K562 (cell line): ENCODE results near the gene ITPR1. TPM values are rescaled to one million over a fixed set of nuclear protein-coding genes. Genes with fewer than 3 reads are reported as not detected.

Experiments used
- BDP1 ChIP-seq: IDR thresholded peaks from 3 replicates; pipeline ENCODE4 v1.6.1; 2011; ENCODE audit not compliant: insufficient read length, insufficient read depth
- CEBPG ChIP-seq, 3 experiments: fragments of 200-800 bp in 1 of 3; sonication (Bioruptor generic) in 1 of 3; sonication (generic) in 1 of 3; formaldehyde crosslinking in 1 of 3; IDR thresholded peaks in 2 of 3; conservative IDR thresholded peaks in 1 of 3; 2 replicates each; pipeline versions ENCODE4 v1.6.1 to v1.8.0; 2016 to 2022; ENCODE audit warnings: missing compliant biosample characterization in 2 of 3, missing genetic modification characterization in 2 of 3, mild to moderate bottlenecking in 1 of 3, missing genetic modification reagents in 1 of 3
- FOXK1 ChIP-seq: sonication (generic); formaldehyde crosslinking; IDR thresholded peaks from 2 replicates; pipeline ENCODE4 v1.8.0; 2022; ENCODE audit warnings: missing genetic modification reagents, mild to moderate bottlenecking, borderline replicate concordance
- HMBOX1 ChIP-seq: sonication (generic); IDR thresholded peaks from 2 replicates; pipeline ENCODE4 v1.6.1; 2016
- HNRNPH1 ChIP-seq: fragments of 200-400 bp; formaldehyde crosslinking; optimal IDR thresholded peaks from 2 replicates; pipeline ENCODE3; 2017; ENCODE audit warnings: low read depth, mild to moderate bottlenecking, low read length, moderate library complexity
- HNRNPK ChIP-seq: fragments of 200-400 bp; formaldehyde crosslinking; IDR thresholded peaks from one replicate; pipeline ENCODE4 v1.6.1; 2018; ENCODE audit warnings: mild to moderate bottlenecking, low read depth, low read length; ENCODE audit not compliant: poor library complexity, severe bottlenecking
- KDM1A ChIP-seq, 2 experiments: fragments of 450-650 bp; IDR thresholded peaks; 2 replicates each; pipeline ENCODE4 v1.6.1; 2016; ENCODE audit warnings: mild to moderate bottlenecking in 2 of 2
- KHSRP ChIP-seq: fragments of 450-650 bp; IDR thresholded peaks from 2 replicates; pipeline ENCODE4 v1.6.1; 2017
- KLF1 ChIP-seq: fragments of 450-650 bp; IDR thresholded peaks from 2 replicates; pipeline ENCODE4 v1.6.1; 2016; ENCODE audit warnings: missing genetic modification characterization, missing compliant biosample characterization
- MAFG ChIP-seq: fragments of 450-650 bp; conservative IDR thresholded peaks from 2 replicates; pipeline ENCODE4 v1.6.1; 2016; ENCODE audit warnings: missing genetic modification characterization, missing compliant biosample characterization
- NFE2L1 ChIP-seq: fragments of 450-650 bp; IDR thresholded peaks from 2 replicates; pipeline ENCODE4 v1.6.1; 2016; ENCODE audit warnings: missing genetic modification characterization, low read depth, mild to moderate bottlenecking, missing compliant biosample characterization, moderate library complexity, borderline replicate concordance
- NR0B1 ChIP-seq: fragments of 450-650 bp; IDR thresholded peaks from one replicate; pipeline ENCODE4 v1.6.1; 2018; ENCODE audit warnings: mild to moderate bottlenecking, moderate library complexity; ENCODE audit not compliant: partially characterized antibody
- NR2F6 ChIP-seq: fragments of 450-650 bp; formaldehyde crosslinking; IDR thresholded peaks from 2 replicates; pipeline ENCODE4 v1.4.0; 2020; ENCODE audit warnings: mild to moderate bottlenecking
- SMAD4 ChIP-seq: fragments of 250-450 bp; sonication (Bioruptor Pico); conservative IDR thresholded peaks from 2 replicates; pipeline ENCODE4 v1.8.0; 2021; ENCODE audit warnings: inconsistent platforms, mild to moderate bottlenecking, moderate library complexity
- STAG1 ChIP-seq: sonication (generic); formaldehyde crosslinking; IDR thresholded peaks from 2 replicates; pipeline ENCODE4 v1.5.0; 2020; ENCODE audit warnings: missing genetic modification reagents, borderline replicate concordance
- SUPT5H ChIP-seq: fragments of 450-650 bp; IDR thresholded peaks from 2 replicates; pipeline ENCODE4 v1.6.1; 2016
- ZBTB34 ChIP-seq: fragments of 250-450 bp; sonication (Bioruptor Pico); IDR thresholded peaks from 2 replicates; pipeline ENCODE4 v1.8.0; 2021; ENCODE audit warnings: mild to moderate bottlenecking, moderate library complexity
- ZFP30 ChIP-seq: fragments of 250-450 bp; sonication (Bioruptor Pico); IDR thresholded peaks from 2 replicates; pipeline ENCODE4 v1.8.0; 2022; ENCODE audit warnings: moderate library complexity, mild to moderate bottlenecking, inconsistent platforms, borderline replicate concordance
- ZNF444 ChIP-seq: fragments of 250-450 bp; sonication (Bioruptor Pico); IDR thresholded peaks from 2 replicates; pipeline ENCODE4 v1.4.0; 2020; ENCODE audit warnings: mild to moderate bottlenecking, moderate library complexity
- polyA plus RNA-seq, 8 experiments: library from polyadenylated mRNA; depleted of rRNA in 4 of 8; stranded (reverse) in 5 of 8; unstranded in 3 of 8; fragments of >200 nt; fragmentation: Nextera tagmentation in 2 of 8; fragmentation: Illumina TruSeq in 1 of 8; extraction: Ambion mirVana in 2 of 8; extraction: Trizol in 1 of 8; gene quantifications; 2 replicates each; pipeline versions ENCODE4 v1.2.1 to v1.2.3, GENCODE V29; 2011 to 2014; ENCODE audit warnings: inconsistent platforms in 1 of 8, missing spikeins in 1 of 8
- total RNA-seq, 7 experiments: library from RNA; depleted of rRNA in 6 of 7; stranded (reverse); fragments of >200 nt in 6 of 7; fragmentation: Illumina TruSeq in 2 of 7; extraction: Trizol in 2 of 7; gene quantifications; 2 replicates each; pipeline versions ENCODE4 v1.2.1 to v1.2.3, GENCODE V29; 2011 to 2021; ENCODE audit warnings: low replicate concordance in 1 of 7
- TF ChIP-seq, protein P1 (sequence below): fragments of 450-650 bp; IDR thresholded peaks from 2 replicates; pipeline ENCODE4 v1.6.1; 2017; ENCODE audit warnings: mild to moderate bottlenecking, moderate library complexity

Gene ITPR1
- total and polyA plus RNA-seq, 9 of the 15 experiments (the other 6 are each of a cell fraction or from before 2014, with no cell fraction given), result 22.4 to 40.0 (median 27.4) TPM

GRCh38 chr3:4814904-4815574, 321.9 kb downstream of the ITPR1 start (continued):
- TF ChIP-seq CEBPG (CRISPR knock-in tag; IDR thresholded peaks at IDR 0.05) (no peak), CEBPG (tag; conservative IDR thresholded peaks at IDR 0.05 in 1 of 2, IDR thresholded peaks at IDR 0.05 in 1 of 2) (no peak), HNRNPH1 (no peak), HNRNPK (no peak), ZNF444 (CRISPR knock-in tag) (0 out of 2 replicates have a peak, but pooled peaks have one; percentile 48), BDP1 (no peak), ZBTB34 (CRISPR knock-in tag) (peak; percentile 71; the same call in 1 of the 2 replicates), NFE2L1 (tag) (peak; percentile 38; the same call in 1 of the 2 replicates), KHSRP (no peak), KDM1A (IDR thresholded peaks at IDR 0.05) (peak; percentile 53 to 54; a peak in 3 of 4 replicates), MAFG (tag) (no peak), ZFP30 (CRISPR knock-in tag) (no peak), NR0B1 (no peak), SUPT5H (no peak; the same call in 1 of the 2 replicates), FOXK1 (CRISPR knock-in tag) (peak; percentile 68; the same call in 1 of the 2 replicates), HMBOX1 (no peak), SMAD4 (peak; percentile 83), NR2F6 (no peak), STAG1 (CRISPR knock-in tag) (no peak), KLF1 (tag) (no peak; the same call in 1 of the 2 replicates)
- TF ChIP-seq, protein P1, sequence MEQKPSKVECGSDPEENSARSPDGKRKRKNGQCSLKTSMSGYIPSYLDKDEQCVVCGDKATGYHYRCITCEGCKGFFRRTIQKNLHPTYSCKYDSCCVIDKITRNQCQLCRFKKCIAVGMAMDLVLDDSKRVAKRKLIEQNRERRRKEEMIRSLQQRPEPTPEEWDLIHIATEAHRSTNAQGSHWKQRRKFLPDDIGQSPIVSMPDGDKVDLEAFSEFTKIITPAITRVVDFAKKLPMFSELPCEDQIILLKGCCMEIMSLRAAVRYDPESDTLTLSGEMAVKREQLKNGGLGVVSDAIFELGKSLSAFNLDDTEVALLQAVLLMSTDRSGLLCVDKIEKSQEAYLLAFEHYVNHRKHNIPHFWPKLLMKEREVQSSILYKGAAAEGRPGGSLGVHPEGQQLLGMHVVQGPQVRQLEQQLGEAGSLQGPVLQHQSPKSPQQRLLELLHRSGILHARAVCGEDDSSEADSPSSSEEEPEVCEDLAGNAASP, result no peak
